A549 treated with GW870086 at 1 μM for 4 hours (cell line): ENCODE data around the gene CCDC71L. TPM values are rescaled to one million over a fixed set of nuclear protein-coding genes. Genes with fewer than 3 reads are reported as not detected.

Experiments used
- total RNA-seq: library from RNA; stranded (reverse); fragments of 200-300 nt; extraction: Qiagen RNA extraction; gene quantifications from 5 replicates; pipeline ENCODE4 v1.2.3, GENCODE V29; 2022; ENCODE audit warnings: low read depth

Gene CCDC71L
- total RNA-seq, result 8.9 to 14.7 TPM (median 12.5 TPM) in 5 replicates

DNA sequence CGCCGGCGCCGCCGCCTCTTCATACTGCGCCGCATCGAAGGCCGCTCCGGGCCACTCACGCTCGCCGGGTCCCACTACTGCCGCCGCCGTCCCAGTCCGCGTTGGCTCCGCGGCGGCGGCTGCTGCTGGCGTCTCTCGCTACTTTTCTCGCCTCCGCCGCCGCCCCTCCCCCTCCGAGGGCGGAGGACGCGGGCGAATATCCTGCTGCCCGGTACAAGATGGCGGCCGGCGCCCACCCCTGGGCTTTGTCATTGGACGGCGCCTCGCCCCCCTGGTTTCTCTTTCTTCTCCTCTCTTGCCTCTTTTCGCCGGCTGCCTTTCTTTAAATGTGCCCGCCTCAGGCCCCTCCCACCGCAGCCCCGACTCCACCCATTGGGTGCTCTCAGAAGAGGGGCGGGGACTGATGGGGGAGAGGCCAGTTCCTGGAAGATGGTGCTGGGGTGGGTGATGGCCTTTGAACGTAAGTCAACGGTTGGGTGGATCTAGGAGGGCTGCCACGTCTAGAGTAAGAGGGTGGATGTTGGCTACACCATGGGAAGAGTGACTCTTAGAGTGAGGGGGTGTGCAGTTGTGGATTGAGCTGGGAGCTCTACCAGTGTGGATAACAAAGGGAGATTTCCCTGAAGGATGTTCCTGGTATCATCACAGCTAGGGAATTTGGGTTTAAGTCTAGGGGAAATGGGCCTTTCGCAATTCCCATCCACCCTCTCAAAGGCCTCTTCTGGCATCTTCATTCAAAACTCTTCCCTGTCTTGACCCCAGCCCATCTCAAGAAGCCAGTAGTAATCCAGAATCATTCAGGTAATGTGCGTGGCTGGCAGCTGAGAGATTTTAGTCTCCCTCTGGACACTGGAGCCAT is at the start of gene CCDC71L:
Gene CCDC71L (minus strand): TSS at position 297 of the 859 bp plus-strand sequence. CDS start 262 bp downstream, at position 35.

Other genes with a start within 250 kb of the CCDC71L start
- gene PIK3CG, start 204.1 kb upstream of the CCDC71L start, total RNA-seq, result not detected in 5 replicates